Astrocyte (in vitro differentiated cells and primary cell): ENCODE results near the gene ARHGAP26. TPM values are rescaled to one million over a fixed set of nuclear protein-coding genes. Genes with fewer than 3 reads are reported as not detected.

ENCODE experiments used
- DNase-seq: peaks from one replicate; pipeline ENCODE4 v3.0.0-alpha.2; 2010; ENCODE audit warnings: low read depth
- FAIRE-seq: peaks from 2 replicates; lab custom pipeline; 2011; peaks lifted over from hg19 to GRCh38; lab: Jason Lieb, UNC
- H2AFZ ChIP-seq: 2 replicates; pipeline ENCODE4 v1.6.0; 2012; ENCODE audit warnings: low read depth, low read length, inconsistent platforms
- H3K27ac ChIP-seq: 2 replicates; pipeline ENCODE4 v1.5.1; 2011; ENCODE audit warnings: low read depth, low read length, inconsistent platforms
- H3K27me3 ChIP-seq: 2 replicates; pipeline ENCODE4 v1.6.0; 2011; ENCODE audit warnings: low read length, inconsistent platforms; ENCODE audit not compliant: insufficient read depth
- H3K36me3 ChIP-seq: 2 replicates; pipeline ENCODE4 v1.5.1; 2011; ENCODE audit warnings: low read length, inconsistent platforms; ENCODE audit not compliant: insufficient read depth
- H3K4me1 ChIP-seq: 2 replicates; pipeline ENCODE4 v1.5.1; 2011; ENCODE audit warnings: low read length, inconsistent platforms; ENCODE audit not compliant: insufficient read depth
- H3K4me2 ChIP-seq: 2 replicates; pipeline ENCODE4 v1.6.0; 2012; ENCODE audit warnings: low read length, inconsistent platforms
- H3K4me3 ChIP-seq: 2 replicates; pipeline ENCODE4 v1.5.1; 2011; ENCODE audit warnings: low read depth, mild to moderate bottlenecking, low read length, inconsistent platforms; ENCODE audit not compliant: insufficient read depth
- H3K79me2 ChIP-seq: 2 replicates; pipeline ENCODE4 v1.6.0; 2012; ENCODE audit warnings: mild to moderate bottlenecking, low read length, inconsistent platforms; ENCODE audit not compliant: insufficient read depth
- H3K9ac ChIP-seq: 2 replicates; pipeline ENCODE4 v1.6.0; 2012; ENCODE audit warnings: mild to moderate bottlenecking, low read length, inconsistent platforms
- H3K9me3 ChIP-seq: 2 replicates; pipeline ENCODE4 v1.5.1; 2012; ENCODE audit warnings: low read depth, mild to moderate bottlenecking, low read length, inconsistent platforms; ENCODE audit not compliant: insufficient read depth
- H4K20me1 ChIP-seq: 2 replicates; pipeline ENCODE4 v1.6.0; 2012; ENCODE audit warnings: low read length, inconsistent platforms; ENCODE audit not compliant: insufficient read depth
- H3K27ac Mint-ChIP-seq: one replicate; pipeline ENCODE4 v1.8.0; 2021; ENCODE audit warnings: mild to moderate bottlenecking, mixed read lengths; ENCODE audit not compliant: unreplicated experiment
- H3K27me3 Mint-ChIP-seq: one replicate; pipeline ENCODE4 v1.8.0; 2021; ENCODE audit warnings: low read depth, mixed read lengths; ENCODE audit not compliant: unreplicated experiment
- H3K36me3 Mint-ChIP-seq: one replicate; pipeline ENCODE4 v1.8.0; 2021; ENCODE audit warnings: low read depth, mixed read lengths; ENCODE audit not compliant: unreplicated experiment
- H3K4me1 Mint-ChIP-seq: one replicate; pipeline ENCODE4 v1.8.0; 2021; ENCODE audit warnings: low read depth, mixed read lengths; ENCODE audit not compliant: unreplicated experiment
- H3K4me3 Mint-ChIP-seq: one replicate; pipeline ENCODE4 v1.8.0; 2021; ENCODE audit warnings: mild to moderate bottlenecking, moderate library complexity, mixed read lengths; ENCODE audit not compliant: unreplicated experiment
- H3K9me3 Mint-ChIP-seq: one replicate; pipeline ENCODE4 v1.8.0; 2021; ENCODE audit warnings: mild to moderate bottlenecking, mixed read lengths; ENCODE audit not compliant: unreplicated experiment
- EZH2 ChIP-seq: IDR thresholded peaks from 2 replicates; pipeline ENCODE4 v1.6.1; 2012; ENCODE audit warnings: mild to moderate bottlenecking, low read length, inconsistent platforms; ENCODE audit not compliant: insufficient read depth
- total RNA-seq: library from RNA; stranded (reverse); gene quantifications from 2 replicates; pipeline ENCODE4 v1.2.1, GENCODE V29; 2021
- TF ChIP-seq, protein P1 (sequence below): IDR thresholded peaks from 2 replicates; pipeline ENCODE4 v1.5.1; 2011; ENCODE audit warnings: low read depth, mild to moderate bottlenecking, inconsistent platforms, low read length, moderate library complexity; ENCODE audit not compliant: insufficient read depth

ARHGAP26 gene
- total RNA-seq, 1 donor from 2014 or later, result 5.6 TPM

DNA sequence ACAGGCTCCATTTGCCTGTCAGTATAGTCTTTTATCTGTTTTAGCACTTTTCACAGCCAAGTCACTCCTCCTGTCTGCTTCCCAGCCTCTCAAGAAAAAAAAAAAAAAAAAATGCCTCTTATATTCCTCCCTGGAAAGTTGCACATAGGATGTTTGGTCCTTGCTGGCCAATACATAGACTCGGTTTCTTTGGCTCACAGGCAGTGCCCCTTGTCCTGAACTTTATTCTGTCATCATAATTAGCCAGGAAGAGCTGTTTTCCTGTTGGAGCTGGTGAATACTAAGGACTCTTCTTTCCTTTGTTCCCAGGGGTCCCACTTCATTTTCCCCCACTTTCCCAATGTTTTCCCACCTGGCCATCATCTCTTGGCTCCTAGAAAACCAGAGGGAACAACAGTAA, 442.1 kb downstream of the ARHGAP26 start:
- Mint-ChIP-seq H3K9me3 (no peaks in the 10 kb centered on the region), H3K4me3 (no peak overlapping the region), H3K36me3 (peaks cover 5% of the 10 kb centered on the region), H3K4me1 (peaks cover 26% of the 10 kb centered on the region), H3K27me3 (no peaks in the 10 kb centered on the region), H3K27ac (no peak overlapping the region)
- TF ChIP-seq, protein P1, sequence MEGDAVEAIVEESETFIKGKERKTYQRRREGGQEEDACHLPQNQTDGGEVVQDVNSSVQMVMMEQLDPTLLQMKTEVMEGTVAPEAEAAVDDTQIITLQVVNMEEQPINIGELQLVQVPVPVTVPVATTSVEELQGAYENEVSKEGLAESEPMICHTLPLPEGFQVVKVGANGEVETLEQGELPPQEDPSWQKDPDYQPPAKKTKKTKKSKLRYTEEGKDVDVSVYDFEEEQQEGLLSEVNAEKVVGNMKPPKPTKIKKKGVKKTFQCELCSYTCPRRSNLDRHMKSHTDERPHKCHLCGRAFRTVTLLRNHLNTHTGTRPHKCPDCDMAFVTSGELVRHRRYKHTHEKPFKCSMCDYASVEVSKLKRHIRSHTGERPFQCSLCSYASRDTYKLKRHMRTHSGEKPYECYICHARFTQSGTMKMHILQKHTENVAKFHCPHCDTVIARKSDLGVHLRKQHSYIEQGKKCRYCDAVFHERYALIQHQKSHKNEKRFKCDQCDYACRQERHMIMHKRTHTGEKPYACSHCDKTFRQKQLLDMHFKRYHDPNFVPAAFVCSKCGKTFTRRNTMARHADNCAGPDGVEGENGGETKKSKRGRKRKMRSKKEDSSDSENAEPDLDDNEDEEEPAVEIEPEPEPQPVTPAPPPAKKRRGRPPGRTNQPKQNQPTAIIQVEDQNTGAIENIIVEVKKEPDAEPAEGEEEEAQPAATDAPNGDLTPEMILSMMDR, result no peak
- TF ChIP-seq EZH2, result no peak
- H4K20me1 ChIP-seq, result no peaks in the 10 kb centered on the region
- DNase-seq (no peak), FAIRE-seq (no peak)
- H2AFZ ChIP-seq, result no peak overlapping the region
- no peaks in the 10 kb centered on the region for H3K36me3 ChIP-seq
- peaks cover 16% of the 10 kb centered on the region for H3K4me1 ChIP-seq
- no peak overlapping the region for H3K9ac ChIP-seq
- H3K79me2 ChIP-seq, result no peaks in the 10 kb centered on the region
- H3K4me3 ChIP-seq, result no peak overlapping the region
- H3K9me3 ChIP-seq, result no peaks in the 10 kb centered on the region
- H3K4me2 ChIP-seq, result no peak overlapping the region
- H3K27me3 ChIP-seq, result no peaks in the 10 kb centered on the region
- no peak overlapping the region for H3K27ac ChIP-seq

DNA sequence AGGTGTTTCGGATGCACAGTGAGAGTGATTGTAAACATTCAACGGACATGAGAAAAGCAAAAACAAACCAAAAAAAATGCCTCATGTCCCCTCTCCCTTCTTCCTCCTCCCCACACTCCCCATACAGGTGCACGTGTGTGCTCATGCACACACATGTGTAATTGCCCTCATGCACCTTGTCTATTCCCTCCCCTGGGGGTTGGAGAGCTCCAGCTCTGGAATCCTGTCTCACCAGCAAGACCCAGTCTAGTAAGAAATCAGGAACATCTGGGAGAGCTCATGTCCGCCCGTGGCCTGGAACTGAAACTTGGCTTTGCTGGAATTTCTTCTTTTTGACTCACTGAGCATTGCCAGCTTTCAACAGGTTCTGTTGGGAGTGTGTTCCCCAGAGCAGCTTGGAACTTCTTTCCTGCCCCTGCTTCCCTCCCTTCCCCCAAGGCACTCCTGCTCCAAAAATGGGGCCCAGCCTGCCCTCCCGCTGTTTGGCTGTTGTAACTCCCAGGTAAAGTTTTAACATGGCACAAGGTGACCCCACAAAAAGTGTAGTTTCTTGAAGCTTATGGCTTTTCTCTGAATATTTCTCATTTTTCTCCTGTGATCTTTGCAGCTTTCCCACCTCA, 443.2 kb downstream of the ARHGAP26 start:
- TF ChIP-seq EZH2, result no peak
- TF ChIP-seq, protein P1, result no peak
- Mint-ChIP-seq H3K4me3 (no peak overlapping the region), H3K36me3 (peaks cover 5% of the 10 kb centered on the region), H3K27ac (peak overlapping the region; percentile 95), H3K4me1 (peaks cover 25% of the 10 kb centered on the region), H3K27me3 (no peaks in the 10 kb centered on the region), H3K9me3 (no peaks in the 10 kb centered on the region)
- DNase-seq, result peak; percentile 54
- peak overlapping the region; percentile 0 for H3K4me3 ChIP-seq
- no peaks in the 10 kb centered on the region for H4K20me1 ChIP-seq
- H3K9ac ChIP-seq, result peak overlapping the region; percentile 64
- H2AFZ ChIP-seq, result peak overlapping the region; percentile 61
- H3K27me3 ChIP-seq, result no peaks in the 10 kb centered on the region
- no peaks in the 10 kb centered on the region for H3K79me2 ChIP-seq
- H3K27ac ChIP-seq, result peak overlapping the region; percentile 64
- H3K4me2 ChIP-seq, result peak overlapping the region; percentile 80
- H3K36me3 ChIP-seq, result no peaks in the 10 kb centered on the region
- peaks cover 16% of the 10 kb centered on the region for H3K4me1 ChIP-seq
- FAIRE-seq, result no peak
- H3K9me3 ChIP-seq, result no peaks in the 10 kb centered on the region

DNA sequence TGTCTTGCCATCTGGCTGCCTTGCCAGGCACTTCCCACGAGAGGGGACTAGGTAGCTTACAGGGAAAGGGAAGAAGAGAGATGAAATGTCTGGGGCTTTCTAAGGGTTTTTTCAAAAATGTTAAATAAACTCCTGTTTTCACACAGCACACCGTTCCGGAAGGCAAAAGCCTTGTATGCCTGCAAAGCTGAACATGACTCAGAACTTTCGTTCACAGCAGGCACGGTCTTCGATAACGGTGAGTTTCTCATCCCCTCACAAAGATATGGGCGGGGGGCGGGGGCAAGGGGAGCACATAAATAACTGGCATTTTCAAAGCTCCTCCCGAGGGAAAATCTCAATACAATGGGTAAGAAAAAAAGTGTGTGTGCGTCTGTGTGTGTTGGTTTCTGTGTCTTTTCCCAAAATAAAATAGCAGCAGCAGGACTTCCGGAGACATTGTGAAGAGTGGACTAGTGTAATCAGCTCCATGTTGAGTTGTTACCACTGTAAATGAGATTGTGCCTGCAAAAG, 443.7 kb downstream of the ARHGAP26 start:
- no peaks in the 10 kb centered on the region for H3K9me3 Mint-ChIP-seq

More for the DNA sequence above, 443.7 kb downstream of the ARHGAP26 start:
- Histone ChIP-seq H3K4me1 (peaks cover 12% of the 10 kb centered on the region), H3K9ac (peak overlapping the region; percentile 64), H3K27me3 (no peaks in the 10 kb centered on the region), H3K4me3 (peak overlapping the region; percentile 0), H3K4me2 (peak overlapping the region; percentile 80), H3K36me3 (no peaks in the 10 kb centered on the region), H4K20me1 (no peaks in the 10 kb centered on the region), H3K9me3 (no peaks in the 10 kb centered on the region), H2AFZ (peak overlapping the region; percentile 61), H3K27ac (peak overlapping the region; percentile 64), H3K79me2 (no peaks in the 10 kb centered on the region)
- Mint-ChIP-seq H3K36me3 (peaks cover 5% of the 10 kb centered on the region), H3K4me3 (no peak overlapping the region), H3K27ac (peak overlapping the region; percentile 95), H3K27me3 (no peaks in the 10 kb centered on the region), H3K4me1 (peaks cover 21% of the 10 kb centered on the region)
- FAIRE-seq (no peak), DNase-seq (peak; percentile 46)
- no peak for TF ChIP-seq EZH2
- TF ChIP-seq, protein P1, result no peak
